ENCODE measurements around the gene SEMA3C. TPM values are rescaled to one million over a fixed set of nuclear protein-coding genes. Genes with fewer than 3 reads are reported as not detected.

The SEMA3C gene
- total and polyA plus RNA-seq, 2 donors (not counting 1 experiment from before 2014, with no cell fraction given): 0.06 TPM; not detected in 1

- no CpG with 5 or more reads among the region's 1 CpG for WGBS (ENCODE audit: insufficient coverage)
- Histone ChIP-seq H3K4me3 (ENCODE audit: control extremely low read depth in 1 of 5, extremely low read depth in 1 of 5, insufficient read depth in 1 of 5, low read depth in 2 of 5, low read length in 4 of 5) (no peak overlapping the region), H3K9ac (ENCODE audit: low read length) (no peak overlapping the region), H3K36me3 (replicated peaks in 1 of 2; ENCODE audit: control extremely low read depth in 1 of 2, control insufficient read depth in 1 of 2, extremely low read depth in 1 of 2, insufficient read depth in 2 of 2, low read length in 1 of 2) (no peaks in the 10 kb centered on the region), H2AFZ (ENCODE audit: insufficient read depth, low read depth, low read length, poor library complexity, severe bottlenecking) (no peak overlapping the region), H3K4me1 (ENCODE audit: control insufficient read depth in 2 of 2, insufficient read depth in 2 of 2, low read length in 2 of 2) (no peaks in the 10 kb centered on the region), H3K27me3 (replicated peaks in 1 of 4; ENCODE audit: control extremely low read depth in 1 of 4, control insufficient read depth in 3 of 4, insufficient read depth in 4 of 4, low read length in 3 of 4) (no peaks in the 10 kb centered on the region), H3K9me3 (ENCODE audit: control extremely low read depth in 1 of 3, control insufficient read depth in 2 of 3, insufficient read depth in 1 of 3, low read length in 2 of 3) (no peaks in the 10 kb centered on the region), H3K4me2 (replicated peaks; ENCODE audit: low read depth, low read length, poor library complexity, severe bottlenecking) (no peak overlapping the region), H4K20me1 (ENCODE audit: control insufficient read depth, insufficient read depth, low read length, poor library complexity, severe bottlenecking) (no peaks in the 10 kb centered on the region), H3K27ac (ENCODE audit: low read length in 2 of 2) (no peak overlapping the region), H3K79me2 (ENCODE audit: control insufficient read depth, insufficient read depth, low read length) (no peaks in the 10 kb centered on the region)
- Mint-ChIP-seq H3K27ac (no peak overlapping the region), H3K4me3 (no peak overlapping the region), H3K4me1 (no peaks in the 10 kb centered on the region), H3K27me3 (no peaks in the 10 kb centered on the region), H3K9me3 (ENCODE audit: insufficient read depth) (no peaks in the 10 kb centered on the region)
- POLR2A ChIA-PET: no interaction called here
- TF ChIP-seq EZH2 (IDR thresholded peaks at IDR 0.05; ENCODE audit: borderline replicate concordance, insufficient read depth, low read depth, low read length, poor library complexity, severe bottlenecking): no peak
- TF ChIP-seq CTCF (IDR thresholded peaks at IDR 0.05): no peak
- ATAC-seq (ENCODE audit: low read depth): no peak
- CTCF ChIA-PET: no interaction called here
- intact Hi-C loops (cut with micrococcal nuclease): no loop called here
- DNase-seq: no peak
Measured at GRCh38 chr7:80827239-80827633, 91.6 kb downstream of the SEMA3C start.

GRCh38 chr7:80826520-80827238 lies 92.2 kb downstream of the SEMA3C start:
- no peak overlapping the region for H3K9ac ChIP-seq (ENCODE audit: low read length)
- no peaks in the 10 kb centered on the region for H3K36me3 ChIP-seq (replicated peaks in 1 of 2; ENCODE audit: control extremely low read depth in 1 of 2, control insufficient read depth in 1 of 2, extremely low read depth in 1 of 2, insufficient read depth in 2 of 2, low read length in 1 of 2)
- Mint-ChIP-seq H3K27ac (no peak overlapping the region), H3K4me1 (no peaks in the 10 kb centered on the region), H3K9me3 (ENCODE audit: insufficient read depth) (no peaks in the 10 kb centered on the region), H3K27me3 (no peaks in the 10 kb centered on the region), H3K4me3 (no peak overlapping the region)
- intact Hi-C loops (cut with micrococcal nuclease): no loop called here
- no peak overlapping the region for H3K4me2 ChIP-seq (replicated peaks; ENCODE audit: low read depth, low read length, poor library complexity, severe bottlenecking)
- H2AFZ ChIP-seq (ENCODE audit: insufficient read depth, low read depth, low read length, poor library complexity, severe bottlenecking): no peak overlapping the region
- H4K20me1 ChIP-seq (ENCODE audit: control insufficient read depth, insufficient read depth, low read length, poor library complexity, severe bottlenecking): no peaks in the 10 kb centered on the region
- no CpG with 5 or more reads among the region's 3 CpGs for WGBS (ENCODE audit: insufficient coverage)
- no peak for DNase-seq
- H3K79me2 ChIP-seq (ENCODE audit: control insufficient read depth, insufficient read depth, low read length): no peaks in the 10 kb centered on the region
- H3K4me1 ChIP-seq (ENCODE audit: control insufficient read depth in 2 of 2, insufficient read depth in 2 of 2, low read length in 2 of 2): no peaks in the 10 kb centered on the region
- POLR2A ChIA-PET: no interaction called here
- H3K27me3 ChIP-seq (replicated peaks in 1 of 4; ENCODE audit: control extremely low read depth in 1 of 4, control insufficient read depth in 3 of 4, insufficient read depth in 4 of 4, low read length in 3 of 4): no peaks in the 10 kb centered on the region
- no peak overlapping the region for H3K27ac ChIP-seq (ENCODE audit: low read length in 2 of 2)
- TF ChIP-seq EZH2 (IDR thresholded peaks at IDR 0.05; ENCODE audit: borderline replicate concordance, insufficient read depth, low read depth, low read length, poor library complexity, severe bottlenecking) (no peak), CTCF (IDR thresholded peaks at IDR 0.05) (no peak)
- no peak for ATAC-seq (ENCODE audit: low read depth)
- no peak overlapping the region for H3K4me3 ChIP-seq (ENCODE audit: control extremely low read depth in 1 of 5, extremely low read depth in 1 of 5, insufficient read depth in 1 of 5, low read depth in 2 of 5, low read length in 4 of 5)
- H3K9me3 ChIP-seq (ENCODE audit: control extremely low read depth in 1 of 3, control insufficient read depth in 2 of 3, insufficient read depth in 1 of 3, low read length in 2 of 3): no peaks in the 10 kb centered on the region
- CTCF ChIA-PET: no interaction called here

All from B cell (primary cell).